H1 (cell line): ENCODE results near the gene SLC19A1. TPM values are rescaled to one million over a fixed set of nuclear protein-coding genes. Genes with fewer than 3 reads are reported as not detected.

Experiments
- CTCF ChIA-PET: fragments of 300-600 bp; sonication (Branson Sonifier 250); formaldehyde crosslinking; loops from one replicate; lab custom pipeline; 2021; ENCODE audit not compliant: partially characterized antibody; lab: Charles Lee
- POLR2A ChIA-PET: fragments of 300-600 bp; sonication (Branson Sonifier 250); formaldehyde crosslinking; loops from one replicate; lab custom pipeline; 2021; ENCODE audit warnings: inconsistent platforms; ENCODE audit not compliant: partially characterized antibody; lab: Charles Lee
- DNase-seq, 2 experiments: peaks; one replicate each; pipeline versions ENCODE4 v3.0.0 to v3.0.0-alpha.2; 2010 to 2022; ENCODE audit warnings: low spot score in 2 of 2, low read depth in 1 of 2, mixed read lengths in 1 of 2
- FAIRE-seq: peaks from 2 replicates; lab custom pipeline; 2011; peaks lifted over from hg19 to GRCh38; lab: Jason Lieb, UNC
- H2AFZ ChIP-seq: 2 replicates; pipeline ENCODE4 v1.8.1; 2012; ENCODE audit warnings: low read length, inconsistent platforms
- H2AK5ac ChIP-seq: 2 replicates; pipeline ENCODE4 v1.6.1; 2013; ENCODE audit warnings: low read depth, low read length
- H2BK120ac ChIP-seq: replicated peaks from 2 replicates; pipeline ENCODE3; 2013; ENCODE audit warnings: low read depth, low read length, inconsistent platforms
- H2BK12ac ChIP-seq: 2 replicates; pipeline ENCODE4 v1.6.1; 2013; ENCODE audit warnings: low read depth, low read length
- H2BK15ac ChIP-seq: 2 replicates; pipeline ENCODE4 v1.6.1; 2013; ENCODE audit warnings: low read length
- H2BK20ac ChIP-seq: 2 replicates; pipeline ENCODE4 v1.6.1; 2013; ENCODE audit warnings: low read length
- H2BK5ac ChIP-seq: 2 replicates; pipeline ENCODE4 v1.6.1; 2013; ENCODE audit warnings: low read depth, low read length
- H3K14ac ChIP-seq: 2 replicates; pipeline ENCODE4 v1.6.1; 2013; ENCODE audit warnings: inconsistent platforms; ENCODE audit not compliant: insufficient read length
- H3K18ac ChIP-seq: 2 replicates; pipeline ENCODE4 v1.6.1; 2013; ENCODE audit warnings: low read length; ENCODE audit errors: extremely low read depth
- H3K23ac ChIP-seq: 2 replicates; pipeline ENCODE4 v1.6.1; 2013; ENCODE audit warnings: inconsistent platforms; ENCODE audit not compliant: insufficient read length
- H3K23me2 ChIP-seq: 2 replicates; pipeline ENCODE4 v1.6.1; 2013; ENCODE audit warnings: low read depth, low read length
- H3K27ac ChIP-seq: 2 replicates; pipeline ENCODE4 v1.6.1; 2011; ENCODE audit warnings: low read depth, low read length, inconsistent platforms
- H3K27me3 ChIP-seq, 4 experiments: replicated peaks in 1 of 4; 1 replicate in 1 of 4; 2 replicates in 3 of 4; pipeline versions ENCODE4 v1.6.1 to v1.8.1; 2011 to 2013; ENCODE audit warnings: low read length in 3 of 4, mild to moderate bottlenecking in 3 of 4, inconsistent platforms in 2 of 4, mixed read lengths in 2 of 4, moderate library complexity in 1 of 4; ENCODE audit not compliant: control insufficient read depth in 3 of 4, insufficient read depth in 3 of 4; ENCODE audit errors: extremely low read depth in 1 of 4
- H3K36me3 ChIP-seq, 4 experiments: 2 replicates each; pipeline versions ENCODE4 v1.6.1 to v1.8.1; 2011 to 2013; ENCODE audit warnings: mild to moderate bottlenecking in 4 of 4, low read length in 3 of 4, moderate library complexity in 2 of 4, control low read depth in 1 of 4, inconsistent platforms in 1 of 4; ENCODE audit not compliant: insufficient read depth in 4 of 4, control insufficient read depth in 2 of 4
- H3K4ac ChIP-seq: replicated peaks from 2 replicates; pipeline ENCODE3; 2013; ENCODE audit warnings: low read length, low read depth, mixed read lengths, inconsistent platforms; ENCODE audit not compliant: insufficient read length
- H3K4me1 ChIP-seq, 4 experiments: replicated peaks in 1 of 4; 1 replicate in 1 of 4; 2 replicates in 3 of 4; pipeline versions ENCODE4 v1.6.1 to v1.8.1; 2011 to 2013; ENCODE audit warnings: low read length in 3 of 4, inconsistent platforms in 2 of 4, mixed read lengths in 1 of 4; ENCODE audit not compliant: insufficient read depth in 4 of 4, control insufficient read depth in 3 of 4
- H3K4me2 ChIP-seq, 2 experiments: 2 replicates each; pipeline versions ENCODE4 v1.6.1 to v1.8.1; 2011 to 2013; ENCODE audit warnings: low read depth in 2 of 2, low read length in 2 of 2, control low read depth in 1 of 2, inconsistent platforms in 1 of 2, mild to moderate bottlenecking in 1 of 2; ENCODE audit not compliant: insufficient read depth in 1 of 2
- H3K4me3 ChIP-seq, 4 experiments: fragments of 200-600, 300-600 bp in 1 of 4; sonication (generic), shearing (Covaris generic), sonication (Bioruptor Twin) in 1 of 4; 2 replicates each; pipeline versions ENCODE4 v1.5.1 to v1.8.1; 2011 to 2016; ENCODE audit warnings: low read length in 4 of 4, low read depth in 3 of 4, control low read depth in 2 of 4, inconsistent platforms in 2 of 4, mild to moderate bottlenecking in 2 of 4, mixed read lengths in 1 of 4, moderate library complexity in 1 of 4; ENCODE audit not compliant: insufficient read depth in 2 of 4; ENCODE audit errors: extremely low read depth in 1 of 4
- H3K56ac ChIP-seq: replicated peaks from 2 replicates; pipeline ENCODE3; 2013; ENCODE audit warnings: low read depth, mild to moderate bottlenecking, mixed read lengths, low read length, inconsistent platforms; ENCODE audit not compliant: insufficient read length
- H3K79me1 ChIP-seq: 2 replicates; pipeline ENCODE4 v1.6.1; 2013; ENCODE audit warnings: low read depth, low read length, control low read depth
- H3K79me2 ChIP-seq, 2 experiments: 2 replicates each; pipeline versions ENCODE4 v1.6.1 to v1.8.1; 2012 to 2013; ENCODE audit warnings: low read length in 2 of 2, mild to moderate bottlenecking in 2 of 2, inconsistent platforms in 1 of 2; ENCODE audit not compliant: insufficient read depth in 2 of 2, control insufficient read depth in 1 of 2
- H3K9ac ChIP-seq, 4 experiments: replicated peaks in 1 of 4; 1 replicate in 1 of 4; 2 replicates in 3 of 4; pipeline versions ENCODE4 v1.6.1 to v1.8.1; 2011 to 2013; ENCODE audit warnings: low read depth in 3 of 4, low read length in 3 of 4, control low read depth in 2 of 4, mild to moderate bottlenecking in 2 of 4, moderate library complexity in 2 of 4, inconsistent platforms in 1 of 4; ENCODE audit errors: extremely low read depth in 1 of 4
- H3K9me3 ChIP-seq, 2 experiments: 2 replicates each; pipeline versions ENCODE4 v1.6.1 to v1.8.1; 2012 to 2013; ENCODE audit warnings: mild to moderate bottlenecking in 2 of 2, moderate library complexity in 2 of 2, control low read depth in 1 of 2, inconsistent platforms in 1 of 2, low read depth in 1 of 2, low read length in 1 of 2, mixed read lengths in 1 of 2; ENCODE audit not compliant: insufficient read depth in 2 of 2
- H4K20me1 ChIP-seq, 2 experiments: replicated peaks in 1 of 2; 2 replicates each; pipeline versions ENCODE3 to v1.8.1; 2011 to 2013; ENCODE audit warnings: inconsistent platforms in 2 of 2, low read length in 2 of 2, mild to moderate bottlenecking in 1 of 2; ENCODE audit not compliant: insufficient read depth in 2 of 2, control insufficient read depth in 1 of 2
- H4K5ac ChIP-seq: 2 replicates; pipeline ENCODE4 v1.6.1; 2013; ENCODE audit warnings: low read length, low read depth, mixed read lengths, inconsistent platforms; ENCODE audit not compliant: insufficient read length
- H4K8ac ChIP-seq: 2 replicates; pipeline ENCODE4 v1.8.0; 2013; ENCODE audit warnings: mild to moderate bottlenecking, moderate library complexity, low read length, inconsistent platforms; ENCODE audit not compliant: insufficient read depth; ENCODE audit errors: extremely low read depth
- H4K91ac ChIP-seq: replicated peaks from 2 replicates; pipeline ENCODE3; 2013; ENCODE audit warnings: low read length, mixed read lengths, inconsistent platforms; ENCODE audit not compliant: insufficient read length
- ASH2L ChIP-seq: fragments of 200-600, 300-600 bp; sonication (generic); IDR thresholded peaks from one replicate; pipeline ENCODE4 v1.7.1; 2017; ENCODE audit warnings: low read length
- PHF8 ChIP-seq: fragments of 200-600 bp; sonication (generic); conservative IDR thresholded peaks from 2 replicates; pipeline ENCODE4 v1.7.1; 2012; ENCODE audit warnings: low read depth, mild to moderate bottlenecking, inconsistent platforms, low read length, moderate library complexity
- POLR2A ChIP-seq, 2 experiments: IDR thresholded peaks; 1 replicate in 1 of 2; 2 replicates in 1 of 2; pipeline ENCODE4 v1.6.1; 2011; ENCODE audit warnings: low read depth in 2 of 2, low read length in 2 of 2, mild to moderate bottlenecking in 2 of 2; ENCODE audit errors: control extremely low read depth in 1 of 2
- TCF12 ChIP-seq: IDR thresholded peaks from 2 replicates; pipeline ENCODE4 v1.6.1; 2011; ENCODE audit warnings: low read depth, mild to moderate bottlenecking, low read length
- TEAD4 ChIP-seq: IDR thresholded peaks from 2 replicates; pipeline ENCODE4 v1.6.1; 2012; ENCODE audit warnings: low read depth, low read length, inconsistent platforms, mixed read lengths
- WGBS, 2 experiments: shearing (Covaris generic) in 1 of 2; methylation state at CpG; one replicate each; pipeline versions ENCODE4 v1.1.6 to v1.1.7; 2013 to 2015; ENCODE audit warnings: low lambda C conversion rate in 2 of 2, mixed read lengths in 2 of 2, inconsistent platforms in 1 of 2, low coverage in 1 of 2, missing lambda C conversion rate in 1 of 2; ENCODE audit not compliant: insufficient replicate concordance in 2 of 2, insufficient coverage in 1 of 2, insufficient read length in 1 of 2; ENCODE audit errors: extremely low coverage in 1 of 2, missing lambda C conversion rate in 1 of 2; 5-methylcytosine and 5-hydroxymethylcytosine counted together
- polyA plus RNA-seq, 7 experiments: library from polyadenylated mRNA; depleted of rRNA in 3 of 7; stranded (reverse) in 5 of 7; unstranded in 2 of 7; fragments of >200 nt in 5 of 7; fragments of 200-250 nt in 2 of 7; gene quantifications; 1 replicate in 5 of 7; 2 replicates in 1 of 7; 4 replicates in 1 of 7; pipeline versions ENCODE4 v1.2.1 to v1.2.3, GENCODE V29; 2011 to 2013; ENCODE audit warnings: missing spikeins in 2 of 7, mixed read lengths in 2 of 7
- total RNA-seq: library from RNA; stranded (reverse); fragmentation: NEBNext Ultra II Directional; extraction: Animal tissue kit (Norgen Biotek cat#: 25700); gene quantifications from 2 replicates; pipeline ENCODE4 v1.2.1, GENCODE V29; 2021

SLC19A1 gene
- total and polyA plus RNA-seq, 2 of the 8 experiments (the other 6 are each of a cell fraction or from before 2014, with no cell fraction given): 31.6 to 43.8 TPM

DNA sequence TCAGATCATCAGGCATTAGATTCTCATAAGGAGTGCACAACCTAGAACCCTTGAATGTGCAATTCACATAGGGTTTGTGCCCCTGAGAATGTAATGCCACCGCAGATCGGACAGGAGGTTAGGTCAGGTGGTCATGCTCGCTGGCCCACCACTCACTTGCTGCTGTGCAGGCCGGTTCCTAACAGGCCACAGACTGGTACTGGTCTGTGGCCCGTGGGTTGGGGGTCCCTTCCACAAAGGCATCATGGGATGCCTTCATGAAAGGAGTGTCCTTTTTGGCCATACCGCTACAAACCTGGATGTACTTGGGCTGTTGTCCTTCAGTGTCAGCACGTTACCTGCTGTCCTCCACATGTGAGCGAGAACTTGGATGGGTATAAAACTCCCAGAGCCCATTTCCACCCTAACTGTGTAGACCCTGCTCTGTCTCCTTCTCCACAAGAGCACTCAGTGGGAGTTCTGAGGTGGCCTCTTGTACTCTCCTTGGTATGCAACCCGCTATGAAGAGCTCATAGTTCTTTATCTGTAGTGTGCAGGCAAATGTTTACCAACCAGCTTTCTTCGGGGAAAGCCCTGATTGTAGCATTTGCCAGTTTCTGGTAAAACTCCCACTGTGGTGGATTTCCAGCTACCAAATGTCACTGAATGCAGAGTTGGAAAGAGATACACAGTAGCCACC, 41.7 kb upstream of the SLC19A1 start:
- DNase-seq: no peak
- H3K4ac ChIP-seq: no peak overlapping the region
- H2BK15ac ChIP-seq: no peak overlapping the region
- peaks cover 0 to 6% (median 1%) of the 10 kb centered on the region in 4 experiments; a peak in 5 of 7 replicates for H3K27me3 ChIP-seq
- no peak overlapping the region for H3K4me2 ChIP-seq
- no peaks in the 10 kb centered on the region for H3K79me1 ChIP-seq
- no peak overlapping the region for H2AFZ ChIP-seq
- no peak overlapping the region for H2BK5ac ChIP-seq
- no peak overlapping the region for H3K27ac ChIP-seq
- H3K23me2 ChIP-seq: no peaks in the 10 kb centered on the region
- TF ChIP-seq TEAD4: no peak
- no peak for TF ChIP-seq POLR2A (IDR thresholded peaks at IDR 0.05; ENCODE audit: control extremely low read depth in 1 of 2, low read depth in 2 of 2, low read length in 2 of 2)
- no peak for TF ChIP-seq PHF8
- TF ChIP-seq ASH2L: no peak
- no peak for TF ChIP-seq TCF12
- no peak overlapping the region for H3K23ac ChIP-seq
- no peaks in the 10 kb centered on the region; a peak in 1 of 8 replicates for H3K36me3 ChIP-seq
- no peak overlapping the region for H3K56ac ChIP-seq
- peaks cover 32 to 46% of the 10 kb centered on the region in 2 experiments for H3K9me3 ChIP-seq
- ChIA-PET CTCF (interaction anchor here (1.6 to 2.0 kb wide), 3 partner anchors 13 to 25 kb away, joined by 4 to 11 read pairs (median 6); no protein-coding TSS in a partner anchor), POLR2A (interaction anchor here (1.0 kb wide), 1 partner anchor 281 kb away, joined by 4 read pairs; no protein-coding TSS in a partner anchor)
- no peak overlapping the region for H4K91ac ChIP-seq
- no peak overlapping the region for H3K18ac ChIP-seq
- no peaks in the 10 kb centered on the region for H3K79me2 ChIP-seq
- no peak overlapping the region for H2BK20ac ChIP-seq
- no peak overlapping the region for H3K9ac ChIP-seq
- H2AK5ac ChIP-seq: no peak overlapping the region
- no peak for FAIRE-seq
- H2BK120ac ChIP-seq: no peak overlapping the region
- H4K5ac ChIP-seq: no peak overlapping the region
- WGBS, 2 experiments: 81% methylated on average over 10 of the region's 10 CpGs; no CpG with 5 or more reads in 1 of the 2 experiments
- H3K14ac ChIP-seq: no peak overlapping the region
- H4K8ac ChIP-seq: no peak overlapping the region
- peaks cover 0 to 6% (median 0%) of the 10 kb centered on the region in 4 experiments; a peak in 2 of 7 replicates for H3K4me1 ChIP-seq
- H3K4me3 ChIP-seq: no peak overlapping the region
- no peak overlapping the region for H2BK12ac ChIP-seq
- H4K20me1 ChIP-seq: no peaks in the 10 kb centered on the region
